DOHH2 (cell line): ENCODE data around the gene IGFL1.

Experiments used
- H3F3A ChIP-seq: fragments of 200-600 bp; sonication (generic), shearing (Covaris generic); 2 replicates; pipeline ENCODE4 v1.6.0; 2016; ENCODE audit warnings: antibody characterized with exemption, mild to moderate bottlenecking; ENCODE audit not compliant: control insufficient read depth, insufficient read depth
- H3K27ac ChIP-seq: fragments of 200-600 bp; sonication (generic); 2 replicates; pipeline ENCODE4 v1.5.1; 2014; ENCODE audit warnings: low read depth, mild to moderate bottlenecking, low read length, moderate library complexity
- H3K27me3 ChIP-seq: fragments of 200-600 bp; sonication (generic); 2 replicates; pipeline ENCODE4 v1.6.1; 2014; ENCODE audit warnings: mild to moderate bottlenecking, low read length, mixed read lengths; ENCODE audit not compliant: control insufficient read depth
- H3K36me3 ChIP-seq: fragments of 200-600 bp; sonication (generic); 2 replicates; pipeline ENCODE4 v1.6.1; 2014; ENCODE audit warnings: mild to moderate bottlenecking, low read length, moderate library complexity, mixed read lengths; ENCODE audit not compliant: control insufficient read depth
- H3K4me1 ChIP-seq: fragments of 200-600 bp; sonication (generic); 2 replicates; pipeline ENCODE4 v1.6.1; 2014; ENCODE audit warnings: mild to moderate bottlenecking, low read length, mixed read lengths; ENCODE audit not compliant: control insufficient read depth
- H3K4me2 ChIP-seq: fragments of 200-600 bp; sonication (generic); 2 replicates; pipeline ENCODE4 v1.6.0; 2014; ENCODE audit warnings: mild to moderate bottlenecking, low read length, moderate library complexity
- H3K4me3 ChIP-seq: fragments of 200-600 bp; sonication (generic); 2 replicates; pipeline ENCODE4 v1.5.1; 2014; ENCODE audit warnings: mild to moderate bottlenecking, low read length, mixed read lengths
- H3K79me2 ChIP-seq: fragments of 200-600 bp; sonication (generic); 2 replicates; pipeline ENCODE4 v1.6.1; 2014; ENCODE audit warnings: mild to moderate bottlenecking, low read length, mixed read lengths; ENCODE audit not compliant: control insufficient read depth
- H3K9me2 ChIP-seq: fragments of 200-600 bp; sonication (generic); replicated peaks from 2 replicates; pipeline ENCODE4 v1.6.1; 2014; ENCODE audit warnings: mild to moderate bottlenecking, low read length, mixed read lengths; ENCODE audit not compliant: control insufficient read depth
- H3K9me3 ChIP-seq: fragments of 200-600 bp; sonication (generic); 2 replicates; pipeline ENCODE4 v1.6.1; 2014; ENCODE audit warnings: antibody characterized with exemption, low read length, mixed read lengths; ENCODE audit not compliant: control insufficient read depth, insufficient read depth
- H4K20me1 ChIP-seq: fragments of 200-600 bp; sonication (generic); 2 replicates; pipeline ENCODE4 v1.6.0; 2014; ENCODE audit warnings: low read depth, mild to moderate bottlenecking, antibody characterized with exemption, low read length, moderate library complexity; ENCODE audit not compliant: control insufficient read depth, insufficient read depth
- CTCF ChIP-seq: fragments of 200-600 bp; sonication (generic); IDR thresholded peaks from one replicate; pipeline ENCODE4 v1.5.1; 2014; ENCODE audit warnings: antibody characterized with exemption, mild to moderate bottlenecking, low read depth, low read length; ENCODE audit not compliant: poor library complexity, severe bottlenecking
- EZH2phosphoT487 ChIP-seq: fragments of 200-600 bp; sonication (generic); IDR thresholded peaks from 2 replicates; pipeline ENCODE4 v1.6.1; 2017; ENCODE audit warnings: borderline replicate concordance, mild to moderate bottlenecking, antibody characterized with exemption, low read length, moderate library complexity, mixed read lengths

The IGFL1 gene

GRCh38 chr19:46229442-46229841, at the start of gene IGFL1:
IGFL1 (plus strand) TSS chr19:46229742; CDS start chr19:46229775, 33 bp downstream.
- Histone ChIP-seq H3F3A (no peaks in the 10 kb centered on the region), H3K27me3 (no peaks in the 10 kb centered on the region; the same call in 1 of the 2 replicates), H3K79me2 (no peaks in the 10 kb centered on the region), H3K9me2 (no peaks in the 10 kb centered on the region), H3K4me1 (no peaks in the 10 kb centered on the region), H3K27ac (no peak within 1 kb of the TSS), H3K36me3 (no peaks in the 10 kb centered on the region), H3K9me3 (no peaks in the 10 kb centered on the region), H3K4me3 (no peak within 1 kb of the TSS), H3K4me2 (no peak within 1 kb of the TSS), H4K20me1 (no peaks in the 10 kb centered on the region)
- no peak for TF ChIP-seq CTCF
- TF ChIP-seq EZH2phosphoT487 = no peak

GRCh38 chr19:46180701-46181387, 48.7 kb upstream of the IGFL1 start:
- Histone ChIP-seq H3K9me2 (no peaks in the 10 kb centered on the region), H3K27me3 (peaks cover 12% of the 10 kb centered on the region; the same call in 1 of the 2 replicates), H4K20me1 (no peaks in the 10 kb centered on the region), H3K4me2 (no peak overlapping the region), H3K4me3 (no peak overlapping the region), H3K9me3 (no peaks in the 10 kb centered on the region), H3K36me3 (no peaks in the 10 kb centered on the region), H3K27ac (no peak overlapping the region), H3K4me1 (peaks cover 11% of the 10 kb centered on the region), H3F3A (no peaks in the 10 kb centered on the region), H3K79me2 (no peaks in the 10 kb centered on the region)
- TF ChIP-seq CTCF = no peak
- no peak for TF ChIP-seq EZH2phosphoT487

GRCh38 chr19:46181388-46181779, 48.2 kb upstream of the IGFL1 start:
- no peak overlapping the region for H3K4me3 ChIP-seq
- H3K27ac ChIP-seq = no peak overlapping the region
- peaks cover 12% of the 10 kb centered on the region; the same call in 1 of the 2 replicates for H3K27me3 ChIP-seq
- no peaks in the 10 kb centered on the region for H4K20me1 ChIP-seq
- no peak overlapping the region for H3K4me2 ChIP-seq
- H3K79me2 ChIP-seq = no peaks in the 10 kb centered on the region
- TF ChIP-seq CTCF = no peak
- no peak for TF ChIP-seq EZH2phosphoT487
- H3K36me3 ChIP-seq = no peaks in the 10 kb centered on the region
- H3K9me2 ChIP-seq = no peaks in the 10 kb centered on the region
- peaks cover 11% of the 10 kb centered on the region for H3K4me1 ChIP-seq
- no peaks in the 10 kb centered on the region for H3K9me3 ChIP-seq
- no peaks in the 10 kb centered on the region for H3F3A ChIP-seq
